Panc1 (cell line): ENCODE results near the gene TRIM66.

Experiments
- CTCF ChIP-seq: fragments of 450-650 bp; IDR thresholded peaks from 2 replicates; pipeline ENCODE4 v1.5.1; 2017; ENCODE audit warnings: mild to moderate bottlenecking
- POLR2AphosphoS5 ChIP-seq: IDR thresholded peaks from 2 replicates; pipeline ENCODE4 v1.6.1; 2012; ENCODE audit warnings: mild to moderate bottlenecking, low read depth, low read length, moderate library complexity
- SIN3A ChIP-seq: IDR thresholded peaks from 2 replicates; pipeline ENCODE4 v1.6.1; 2012; ENCODE audit warnings: low read depth, mild to moderate bottlenecking, low read length, moderate library complexity, borderline replicate concordance; ENCODE audit not compliant: insufficient read depth

- TF ChIP-seq POLR2AphosphoS5 (no peak), CTCF (no peak), SIN3A (no peak)
These were observed 28.0 kb downstream of the TRIM66 start for GRCh38 chr11:8654503-8654902.
